Colonic mucosa (tissue), 4 donors: Measurements from ENCODE around the gene EP400. TPM values are rescaled to one million over a fixed set of nuclear protein-coding genes. Genes with fewer than 3 reads are reported as not detected.
A peak's percentile ranks its signal among the peaks of the same experiment; 100 is the strongest.

Experiments used
- DNase-seq: peaks from one replicate; pipeline ENCODE4 v3.0.0-alpha.2; 2020
- H3K27ac ChIP-seq: fragments of 200-600 bp; one replicate; pipeline ENCODE4 v1.8.0; 2021
- H3K27me3 ChIP-seq: fragments of 200-600 bp; one replicate; pipeline ENCODE4 v1.8.0; 2021
- H3K36me3 ChIP-seq: fragments of 200-600 bp; one replicate; pipeline ENCODE4 v1.8.0; 2021
- H3K4me1 ChIP-seq: fragments of 200-600 bp; one replicate; pipeline ENCODE4 v1.8.0; 2021; ENCODE audit warnings: mild to moderate bottlenecking
- H3K4me3 ChIP-seq: fragments of 200-600 bp; one replicate; pipeline ENCODE4 v1.8.0; 2021
- H3K9ac ChIP-seq, 2 donors: one replicate each; pipeline ENCODE4 v1.7.0; 2013; ENCODE audit warnings: control low read depth in 2 of 2, low read depth in 2 of 2, low read length in 2 of 2
- H3K9me3 ChIP-seq: fragments of 200-600 bp; one replicate; pipeline ENCODE4 v1.8.0; 2021
- CTCF ChIP-seq: fragments of 200-600 bp; IDR thresholded peaks from one replicate; pipeline ENCODE4 v1.8.0; 2022; ENCODE audit warnings: antibody characterized with exemption, mild to moderate bottlenecking
- intact Hi-C: fragments of 100-400 bp; cut with DNase I; formaldehyde crosslinking; loops from one replicate; pipeline ENCODE4 v1.14.1; 2022
- total RNA-seq, 2 donors: library from RNA; stranded (reverse); fragmentation: NEBNext Ultra II Directional in 1 of 2; extraction: Animal tissue kit (Norgen Biotek cat#: 25700) in 1 of 2; gene quantifications; one replicate each; pipeline ENCODE4 v1.2.1, GENCODE V29; 2021
- donor health status: healthy.
- donor health status: DM: no; HTN: no; CAD: no.
- donor health status: DM: no; HTN: no; CAD: no.

The EP400 gene, protein sequence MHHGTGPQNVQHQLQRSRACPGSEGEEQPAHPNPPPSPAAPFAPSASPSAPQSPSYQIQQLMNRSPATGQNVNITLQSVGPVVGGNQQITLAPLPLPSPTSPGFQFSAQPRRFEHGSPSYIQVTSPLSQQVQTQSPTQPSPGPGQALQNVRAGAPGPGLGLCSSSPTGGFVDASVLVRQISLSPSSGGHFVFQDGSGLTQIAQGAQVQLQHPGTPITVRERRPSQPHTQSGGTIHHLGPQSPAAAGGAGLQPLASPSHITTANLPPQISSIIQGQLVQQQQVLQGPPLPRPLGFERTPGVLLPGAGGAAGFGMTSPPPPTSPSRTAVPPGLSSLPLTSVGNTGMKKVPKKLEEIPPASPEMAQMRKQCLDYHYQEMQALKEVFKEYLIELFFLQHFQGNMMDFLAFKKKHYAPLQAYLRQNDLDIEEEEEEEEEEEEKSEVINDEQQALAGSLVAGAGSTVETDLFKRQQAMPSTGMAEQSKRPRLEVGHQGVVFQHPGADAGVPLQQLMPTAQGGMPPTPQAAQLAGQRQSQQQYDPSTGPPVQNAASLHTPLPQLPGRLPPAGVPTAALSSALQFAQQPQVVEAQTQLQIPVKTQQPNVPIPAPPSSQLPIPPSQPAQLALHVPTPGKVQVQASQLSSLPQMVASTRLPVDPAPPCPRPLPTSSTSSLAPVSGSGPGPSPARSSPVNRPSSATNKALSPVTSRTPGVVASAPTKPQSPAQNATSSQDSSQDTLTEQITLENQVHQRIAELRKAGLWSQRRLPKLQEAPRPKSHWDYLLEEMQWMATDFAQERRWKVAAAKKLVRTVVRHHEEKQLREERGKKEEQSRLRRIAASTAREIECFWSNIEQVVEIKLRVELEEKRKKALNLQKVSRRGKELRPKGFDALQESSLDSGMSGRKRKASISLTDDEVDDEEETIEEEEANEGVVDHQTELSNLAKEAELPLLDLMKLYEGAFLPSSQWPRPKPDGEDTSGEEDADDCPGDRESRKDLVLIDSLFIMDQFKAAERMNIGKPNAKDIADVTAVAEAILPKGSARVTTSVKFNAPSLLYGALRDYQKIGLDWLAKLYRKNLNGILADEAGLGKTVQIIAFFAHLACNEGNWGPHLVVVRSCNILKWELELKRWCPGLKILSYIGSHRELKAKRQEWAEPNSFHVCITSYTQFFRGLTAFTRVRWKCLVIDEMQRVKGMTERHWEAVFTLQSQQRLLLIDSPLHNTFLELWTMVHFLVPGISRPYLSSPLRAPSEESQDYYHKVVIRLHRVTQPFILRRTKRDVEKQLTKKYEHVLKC (N-terminal part only)
- 10 to 100 TPM; 23.3 to 39.0 TPM for total RNA-seq

DNA sequence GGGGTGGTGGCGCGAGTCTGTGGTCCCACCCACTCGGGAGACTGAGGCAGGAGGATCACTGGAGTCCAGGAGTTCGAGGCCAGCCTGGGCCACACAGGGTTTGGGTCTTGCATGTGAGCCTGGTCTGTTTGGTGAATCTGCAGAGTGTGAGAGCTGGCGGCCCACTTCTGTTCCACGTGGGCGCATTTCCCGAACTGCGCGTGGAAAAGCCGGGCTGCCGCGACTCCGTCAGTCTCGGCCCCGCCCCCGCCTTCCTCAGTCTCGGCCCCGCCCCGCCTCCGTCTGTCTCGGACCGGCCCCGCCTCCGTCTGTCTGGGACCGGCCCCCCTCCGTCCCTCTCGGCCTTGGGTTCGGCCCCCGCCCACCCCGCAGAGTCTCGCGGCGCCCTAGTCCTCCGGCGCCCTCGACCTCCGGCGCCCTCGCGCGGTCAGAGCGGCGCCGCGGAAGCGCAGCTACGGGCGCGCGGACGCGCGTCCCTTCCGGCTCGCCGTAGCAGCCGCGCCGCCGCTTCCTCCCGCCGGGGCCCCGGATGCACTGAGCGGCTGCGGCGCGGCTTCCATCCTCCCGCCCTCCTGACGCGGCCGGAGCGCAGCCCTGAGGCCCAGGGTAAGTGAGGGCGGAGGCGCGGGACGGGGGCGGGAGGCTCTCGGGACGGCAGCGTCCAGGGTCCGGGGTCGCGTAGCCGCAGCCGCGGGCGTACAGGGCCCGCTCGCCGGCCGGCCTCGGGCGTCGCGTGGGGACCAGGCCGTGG lies at the start of gene EP400:
Gene EP400 (plus strand): TSS at position 512 of the 751 bp plus-strand sequence. CDS start 10,678 bp downstream, outside the sequence.
- Histone ChIP-seq H3K36me3 (no peaks in the 10 kb centered on the region), H3K4me1 (no peaks in the 10 kb centered on the region), H3K9me3 (no peaks in the 10 kb centered on the region), H3K27me3 (no peaks in the 10 kb centered on the region), H3K27ac (peak within 1 kb of the TSS; percentile 68), H3K4me3 (peak within 1 kb of the TSS; percentile 100), H3K9ac (peak within 1 kb of the TSS; percentile 75 to 98)
- TF ChIP-seq CTCF = peak; percentile 31
- DNase-seq = peak; percentile 96
- intact Hi-C loops = loop anchor here (10.0 kb wide), 2 partner anchors 55 to 95 kb away; partner anchors contain the start of gene ULK1

- Histone ChIP-seq H3K36me3 (no peaks in the 10 kb centered on the region), H3K4me3 (no peak overlapping the region), H3K9me3 (no peaks in the 10 kb centered on the region), H3K27me3 (no peaks in the 10 kb centered on the region), H3K9ac (no peak overlapping the region), H3K4me1 (peaks cover 5% of the 10 kb centered on the region), H3K27ac (no peak overlapping the region)
- DNase-seq = no peak
- intact Hi-C loops = no loop called here
- no peak for TF ChIP-seq CTCF
Measured at GRCh38 chr12:131900397-131900796, 49.3 kb upstream of the EP400 start.

DNA sequence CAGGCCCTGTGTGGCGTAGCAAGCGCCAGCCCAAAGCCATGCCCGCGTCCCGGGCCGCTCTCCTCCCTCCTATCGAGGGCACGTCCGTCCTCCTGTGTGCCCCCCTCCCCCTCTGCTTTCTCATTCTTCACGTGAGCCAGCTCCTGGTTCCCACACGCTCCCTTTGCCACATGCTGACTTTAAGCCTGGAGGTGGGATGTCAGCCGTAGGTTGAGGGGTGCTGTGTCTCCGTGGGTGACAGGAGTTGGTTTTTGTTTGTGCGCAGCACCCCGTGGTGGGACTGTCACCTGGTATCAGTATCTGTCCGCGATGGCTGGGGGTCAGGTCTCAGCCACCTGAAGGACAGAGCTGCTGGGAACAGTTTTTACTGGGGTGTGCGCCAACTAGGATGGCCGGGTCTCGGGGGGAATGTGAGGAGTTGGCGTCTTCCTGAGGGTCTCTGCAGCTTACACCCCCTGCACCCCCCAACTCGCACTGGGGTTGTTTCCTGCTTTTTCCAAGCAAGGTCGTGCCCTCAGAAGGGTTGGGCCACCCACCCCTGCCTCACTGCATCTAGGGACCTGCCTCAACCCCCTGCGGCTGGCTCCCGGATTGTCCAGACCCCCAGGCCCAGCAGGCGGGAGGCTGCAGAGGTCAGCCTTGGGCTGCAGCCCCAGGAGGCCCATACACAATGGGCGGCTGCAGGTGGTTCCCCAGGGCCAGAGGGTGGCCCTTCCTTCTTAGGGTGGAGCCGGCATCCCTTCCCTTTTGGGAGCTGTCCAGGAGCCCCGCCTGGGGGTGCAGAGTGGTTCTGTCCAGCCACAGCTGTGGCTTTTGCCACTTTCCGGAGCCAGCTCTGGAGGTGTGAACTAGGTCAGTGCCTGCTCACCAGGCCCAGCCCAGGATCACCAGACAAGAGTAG lies 48.1 kb upstream of the EP400 start:
- intact Hi-C loops = no loop called here
- H3K27me3 ChIP-seq = no peaks in the 10 kb centered on the region
- H3K9ac ChIP-seq = no peak overlapping the region
- TF ChIP-seq CTCF = no peak
- H3K9me3 ChIP-seq = no peaks in the 10 kb centered on the region
- DNase-seq = peak; percentile 43
- H3K4me1 ChIP-seq = peaks cover 3% of the 10 kb centered on the region
- no peaks in the 10 kb centered on the region for H3K36me3 ChIP-seq
- H3K4me3 ChIP-seq = no peak overlapping the region
- H3K27ac ChIP-seq = no peak overlapping the region

- intact Hi-C loops = no loop called here
- Histone ChIP-seq H3K4me3 (no peak overlapping the region), H3K27me3 (no peaks in the 10 kb centered on the region), H3K27ac (no peak overlapping the region), H3K9me3 (no peaks in the 10 kb centered on the region), H3K36me3 (no peaks in the 10 kb centered on the region), H3K9ac (peak overlapping the region in 1 of 2 donors; percentile 12), H3K4me1 (no peaks in the 10 kb centered on the region)
- no peak for TF ChIP-seq CTCF
- no peak for DNase-seq
Measured at GRCh38 chr12:131902332-131903241, 47.2 kb upstream of the EP400 start.
